Measurements from ENCODE around the gene MTFP1.

The MTFP1 gene

GRCh38 chr22:30404307-30404706 lies 21.3 kb upstream of the MTFP1 start:
- H4K20me1 ChIP-seq (ENCODE audit: insufficient read depth, low read length): peaks cover 26% of the 10 kb centered on the region
- H3K9ac ChIP-seq (ENCODE audit: low read depth, low read length): no peak overlapping the region
- no peak overlapping the region for H3K4me2 ChIP-seq (ENCODE audit: insufficient read depth, low read length)
- peaks cover 10% of the 10 kb centered on the region for H3K4me1 ChIP-seq (ENCODE audit: insufficient read depth, low read length)
- H3K79me2 ChIP-seq (ENCODE audit: insufficient read depth, low read length): peaks cover 35% of the 10 kb centered on the region
- H3K4me3 ChIP-seq (ENCODE audit: low read depth in 1 of 2, low read length in 2 of 2): no peak overlapping the region
- TF ChIP-seq EZH2 (IDR thresholded peaks at IDR 0.05; ENCODE audit: borderline replicate concordance, low read depth, low read length, severe bottlenecking) (no peak), CTCF (IDR thresholded peaks at IDR 0.05; ENCODE audit: borderline replicate concordance, extremely low read depth, low read length, poor library complexity, severe bottlenecking) (no peak)
- H3K36me3 ChIP-seq (ENCODE audit: insufficient read depth, low read length): peaks cover 80% of the 10 kb centered on the region
- no peaks in the 10 kb centered on the region for H3K27me3 ChIP-seq (ENCODE audit: insufficient read depth, low read length, poor library complexity)
- H3K9me3 ChIP-seq (ENCODE audit: insufficient read depth, low read length, severe bottlenecking): no peaks in the 10 kb centered on the region
- H2AFZ ChIP-seq (ENCODE audit: low read depth, low read length): no peak overlapping the region
- no peak overlapping the region for H3K27ac ChIP-seq (ENCODE audit: low read length)
- DNase-seq (no peak), ATAC-seq (ENCODE audit: insufficient read depth, low read depth) (no peak)

GRCh38 chr22:30405731-30406130 lies 19.8 kb upstream of the MTFP1 start:
- TF ChIP-seq CTCF (IDR thresholded peaks at IDR 0.05; ENCODE audit: borderline replicate concordance, extremely low read depth, low read length, poor library complexity, severe bottlenecking): no peak
- no peak for TF ChIP-seq EZH2 (IDR thresholded peaks at IDR 0.05; ENCODE audit: borderline replicate concordance, low read depth, low read length, severe bottlenecking)
- Histone ChIP-seq H3K79me2 (ENCODE audit: insufficient read depth, low read length) (peaks cover 25% of the 10 kb centered on the region), H3K27ac (ENCODE audit: low read length) (no peak overlapping the region), H3K4me2 (ENCODE audit: insufficient read depth, low read length) (no peak overlapping the region), H4K20me1 (ENCODE audit: insufficient read depth, low read length) (peaks cover 21% of the 10 kb centered on the region), H3K4me3 (ENCODE audit: low read depth in 1 of 2, low read length in 2 of 2) (no peak overlapping the region), H3K36me3 (ENCODE audit: insufficient read depth, low read length) (peaks cover 83% of the 10 kb centered on the region), H2AFZ (ENCODE audit: low read depth, low read length) (no peak overlapping the region), H3K27me3 (ENCODE audit: insufficient read depth, low read length, poor library complexity) (no peaks in the 10 kb centered on the region), H3K4me1 (ENCODE audit: insufficient read depth, low read length) (no peaks in the 10 kb centered on the region), H3K9ac (ENCODE audit: low read depth, low read length) (no peak overlapping the region), H3K9me3 (ENCODE audit: insufficient read depth, low read length, severe bottlenecking) (no peaks in the 10 kb centered on the region)
- DNase-seq: no peak
- no peak for ATAC-seq (ENCODE audit: insufficient read depth, low read depth)

GRCh38 chr22:30406400-30406799 lies 19.2 kb upstream of the MTFP1 start:
- H3K4me1 ChIP-seq (ENCODE audit: insufficient read depth, low read length): no peaks in the 10 kb centered on the region
- no peak overlapping the region for H3K9ac ChIP-seq (ENCODE audit: low read depth, low read length)
- no peak overlapping the region for H3K4me3 ChIP-seq (ENCODE audit: low read depth in 1 of 2, low read length in 2 of 2)
- TF ChIP-seq CTCF (IDR thresholded peaks at IDR 0.05; ENCODE audit: borderline replicate concordance, extremely low read depth, low read length, poor library complexity, severe bottlenecking): no peak
- TF ChIP-seq EZH2 (IDR thresholded peaks at IDR 0.05; ENCODE audit: borderline replicate concordance, low read depth, low read length, severe bottlenecking): no peak
- no peaks in the 10 kb centered on the region for H3K27me3 ChIP-seq (ENCODE audit: insufficient read depth, low read length, poor library complexity)
- no peak overlapping the region for H3K27ac ChIP-seq (ENCODE audit: low read length)
- H3K4me2 ChIP-seq (ENCODE audit: insufficient read depth, low read length): no peak overlapping the region
- no peak overlapping the region for H2AFZ ChIP-seq (ENCODE audit: low read depth, low read length)
- no peak for ATAC-seq (ENCODE audit: insufficient read depth, low read depth)
- peaks cover 89% of the 10 kb centered on the region for H3K36me3 ChIP-seq (ENCODE audit: insufficient read depth, low read length)
- peaks cover 21% of the 10 kb centered on the region for H4K20me1 ChIP-seq (ENCODE audit: insufficient read depth, low read length)
- no peaks in the 10 kb centered on the region for H3K9me3 ChIP-seq (ENCODE audit: insufficient read depth, low read length, severe bottlenecking)
- H3K79me2 ChIP-seq (ENCODE audit: insufficient read depth, low read length): peaks cover 25% of the 10 kb centered on the region
- DNase-seq: no peak

Measured in DND-41 (cell line).